GM18505 (cell line): ENCODE results near the gene NDUFAB1.
A peak's percentile ranks its signal among the peaks of the same experiment; 100 is the strongest.
"Not testable (repeated sequence)": the region's sequence is repeated elsewhere in the genome, so short reads cannot be mapped to it uniquely, and the experiment has no call there.

ENCODE experiments used
- ATAC-seq: cut with Tn5 transposase; IDR thresholded peaks from one replicate; pipeline ENCODE4 v1.9.1; 2021; ENCODE audit not compliant: unreplicated experiment
- POLR2A ChIP-seq: IDR thresholded peaks from 4 replicates; pipeline ENCODE4 v1.6.1; 2011; ENCODE audit warnings: borderline replicate concordance; ENCODE audit not compliant: insufficient read depth, insufficient read length; ENCODE audit errors: extremely low read depth

NDUFAB1 gene

GRCh38 chr16:23595951-23596720, at the start of gene NDUFAB1:
NDUFAB1 (minus strand) TSS chr16:23596316; CDS start chr16:23596290, 26 bp downstream.
- ATAC-seq = peak; percentile 93
- TF ChIP-seq POLR2A = peak; percentile 84

GRCh38 chr16:23642246-23642774, 46.2 kb upstream of the NDUFAB1 start:
- no peak for ATAC-seq
- TF ChIP-seq POLR2A = no peak

GRCh38 chr16:23640931-23641765, 45.0 kb upstream of the NDUFAB1 start, which contains the start of the genes DCTN5 and PALB2:
DCTN5 (plus strand) TSS chr16:23641466; CDS start chr16:23641543, 77 bp downstream.
PALB2 (minus strand) TSS chr16:23641310; CDS start chr16:23641157, 153 bp downstream.
- ATAC-seq = peak; percentile 93
- TF ChIP-seq POLR2A = peak; percentile 80

- peak; percentile 5 for ATAC-seq
These were observed 44.5 kb upstream of the NDUFAB1 start for GRCh38 chr16:23640615-23640930.

GRCh38 chr16:23635958-23636357, 39.8 kb upstream of the NDUFAB1 start:
- TF ChIP-seq POLR2A = no peak
- no peak for ATAC-seq

More at GRCh38 chr16:23640615-23640930, 44.5 kb upstream of the NDUFAB1 start:
- no peak for TF ChIP-seq POLR2A

- TF ChIP-seq POLR2A = no peak
- ATAC-seq = no peak
These were observed 38.4 kb upstream of the NDUFAB1 start for GRCh38 chr16:23634461-23635036.

- ATAC-seq = not testable (repeated sequence)
These were observed 35.8 kb upstream of the NDUFAB1 start for GRCh38 chr16:23631874-23632273.

- no peak for TF ChIP-seq POLR2A
- no peak for ATAC-seq
These were observed 33.4 kb upstream of the NDUFAB1 start for GRCh38 chr16:23629516-23629915.

- no peak for ATAC-seq
- no peak for TF ChIP-seq POLR2A
These were observed 28.0 kb upstream of the NDUFAB1 start for GRCh38 chr16:23624092-23624491.

- ATAC-seq = no peak
- TF ChIP-seq POLR2A = no peak
These were observed 19.7 kb upstream of the NDUFAB1 start for GRCh38 chr16:23615805-23616204.

- no peak for TF ChIP-seq POLR2A
- no peak for ATAC-seq
These were observed 15.8 kb upstream of the NDUFAB1 start for GRCh38 chr16:23611936-23612335.

GRCh38 chr16:23610905-23611304, 14.8 kb upstream of the NDUFAB1 start:
- not testable (repeated sequence) for ATAC-seq

- no peak for ATAC-seq
- no peak for TF ChIP-seq POLR2A
These were observed 13.8 kb upstream of the NDUFAB1 start for GRCh38 chr16:23609929-23610328.
